ENCODE measurements around the gene IL1RL1.

Gene IL1RL1

GRCh38 chr2:102383722-102384121 is 72.4 kb downstream of the IL1RL1 start:
- DNase-seq = no peak

GRCh38 chr2:102385522-102385921 is 74.2 kb downstream of the IL1RL1 start:
- no peak for DNase-seq

GRCh38 chr2:102386004-102386403 is 74.6 kb downstream of the IL1RL1 start:
- DNase-seq = no peak

GRCh38 chr2:102386867-102387541 is 75.6 kb downstream of the IL1RL1 start:
- no peak for DNase-seq

GRCh38 chr2:102387763-102388546 is 76.6 kb downstream of the IL1RL1 start:
- DNase-seq = no peak

- no peak for DNase-seq
Measured at GRCh38 chr2:102391565-102391964, 80.2 kb downstream of the IL1RL1 start.

GRCh38 chr2:102392096-102392495 is 80.7 kb downstream of the IL1RL1 start:
- DNase-seq = no peak

- no peak for DNase-seq
Measured at GRCh38 chr2:102392942-102393341, 81.6 kb downstream of the IL1RL1 start.

- no peak for DNase-seq
Measured at GRCh38 chr2:102396012-102396411, 84.6 kb downstream of the IL1RL1 start.

- no peak for DNase-seq
Measured at GRCh38 chr2:102397209-102397608, 85.8 kb downstream of the IL1RL1 start.

GRCh38 chr2:102399499-102400141 is 88.3 kb downstream of the IL1RL1 start:
- DNase-seq = no peak

GRCh38 chr2:102401456-102401855 is 90.1 kb downstream of the IL1RL1 start:
- DNase-seq = no peak

All from activated naive CD4-positive, alpha-beta T cell treated with anti-CD3 and anti-CD28 coated beads, Interleukin-2, amount 50 U/mL, for 16 hours (primary cell).